HTR-8/SVneo (cell line): Measurements from ENCODE around the gene OR9Q1.

Experiments used
- DNase-seq: peaks from one replicate; pipeline ENCODE4 v3.0.0; 2011; ENCODE audit warnings: low spot score, mixed read lengths; ENCODE audit not compliant: insufficient read length
- FAIRE-seq: peaks from 2 replicates; lab custom pipeline; 2011; peaks lifted over from hg19 to GRCh38; lab: Jason Lieb, UNC

OR9Q1 gene

DNA sequence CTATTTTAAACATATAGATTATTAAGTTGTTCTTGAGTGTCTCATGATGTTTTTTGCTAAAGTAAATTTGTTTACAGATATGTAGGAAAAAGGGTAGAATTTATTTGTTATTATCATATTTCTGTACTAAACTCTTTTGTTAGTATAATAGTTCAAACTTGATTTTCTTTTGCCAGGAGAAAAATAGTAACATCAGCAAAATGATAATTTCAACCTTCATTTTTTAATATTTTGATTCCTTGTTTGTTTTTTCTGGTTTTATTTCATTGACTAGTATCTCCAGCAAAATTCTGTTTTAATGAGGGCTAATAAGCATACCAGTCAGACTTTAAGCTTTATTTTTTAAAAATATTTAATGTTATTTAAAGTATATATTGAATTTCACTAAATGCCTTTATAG is 192.8 kb downstream of the OR9Q1 start:
- no peak for DNase-seq
- no peak for FAIRE-seq

DNA sequence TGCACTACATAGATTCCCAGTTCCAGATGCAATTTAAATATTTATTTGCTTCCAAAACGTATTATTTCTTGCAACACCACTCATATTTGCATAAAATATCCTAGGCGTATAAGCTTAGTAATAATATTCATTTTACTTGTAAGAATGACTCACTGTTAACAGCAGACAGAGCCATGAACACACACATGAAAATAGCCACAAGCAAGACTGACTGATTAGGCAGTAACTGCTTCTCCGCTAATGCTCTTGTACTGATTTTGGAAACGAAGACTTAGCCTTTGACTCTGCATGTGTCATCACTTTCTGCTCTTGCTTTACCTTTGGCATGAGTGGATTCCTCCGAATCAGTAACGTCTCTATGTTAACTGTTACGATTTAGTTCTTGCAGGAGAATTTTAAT is 199.0 kb downstream of the OR9Q1 start:
- DNase-seq: no peak
- FAIRE-seq: no peak

DNA sequence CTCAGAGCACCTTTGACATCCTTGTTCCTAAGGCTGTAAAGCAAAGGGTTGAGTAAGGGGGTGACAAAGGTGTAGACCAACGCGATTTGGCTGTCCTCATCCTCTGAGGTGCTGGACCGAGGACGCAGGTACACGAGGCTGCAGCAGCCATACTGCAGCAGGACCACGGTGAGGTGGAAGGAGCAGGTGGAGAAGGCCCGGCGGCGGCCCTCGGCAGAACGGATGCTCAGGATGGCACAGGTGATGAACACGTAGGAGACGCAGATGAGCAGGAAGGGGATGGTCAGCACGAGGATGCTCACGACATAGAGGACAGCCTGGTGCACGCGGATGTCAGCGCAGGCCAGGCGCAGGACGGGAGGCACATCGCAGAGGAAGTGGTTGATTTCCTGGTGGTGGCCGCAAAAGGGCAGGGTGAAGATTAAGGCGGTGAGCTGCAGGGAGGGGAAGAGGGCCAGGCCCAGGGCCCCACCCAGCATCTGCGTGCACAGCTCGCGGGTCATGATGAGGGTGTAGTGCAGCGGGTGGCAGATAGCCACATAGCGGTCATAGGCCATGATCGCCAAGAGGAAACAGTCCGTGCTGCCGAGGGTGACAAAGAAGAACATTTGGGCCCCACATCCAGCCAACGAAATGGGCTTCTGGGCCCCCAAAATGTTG is 204.4 kb downstream of the OR9Q1 start:
- DNase-seq (no peak), FAIRE-seq (no peak)
